CD4-positive, alpha-beta T cell treated with Interleukin-17A for 1 hour (primary cell): ENCODE measurements around the gene PYGO2.
A peak's percentile ranks its signal among the peaks of the same experiment; 100 is the strongest.

ENCODE experiments used
- DNase-seq: peaks from one replicate; pipeline ENCODE4 v3.0.0-alpha.2; 2020

The PYGO2 gene, protein sequence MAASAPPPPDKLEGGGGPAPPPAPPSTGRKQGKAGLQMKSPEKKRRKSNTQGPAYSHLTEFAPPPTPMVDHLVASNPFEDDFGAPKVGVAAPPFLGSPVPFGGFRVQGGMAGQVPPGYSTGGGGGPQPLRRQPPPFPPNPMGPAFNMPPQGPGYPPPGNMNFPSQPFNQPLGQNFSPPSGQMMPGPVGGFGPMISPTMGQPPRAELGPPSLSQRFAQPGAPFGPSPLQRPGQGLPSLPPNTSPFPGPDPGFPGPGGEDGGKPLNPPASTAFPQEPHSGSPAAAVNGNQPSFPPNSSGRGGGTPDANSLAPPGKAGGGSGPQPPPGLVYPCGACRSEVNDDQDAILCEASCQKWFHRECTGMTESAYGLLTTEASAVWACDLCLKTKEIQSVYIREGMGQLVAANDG

DNA sequence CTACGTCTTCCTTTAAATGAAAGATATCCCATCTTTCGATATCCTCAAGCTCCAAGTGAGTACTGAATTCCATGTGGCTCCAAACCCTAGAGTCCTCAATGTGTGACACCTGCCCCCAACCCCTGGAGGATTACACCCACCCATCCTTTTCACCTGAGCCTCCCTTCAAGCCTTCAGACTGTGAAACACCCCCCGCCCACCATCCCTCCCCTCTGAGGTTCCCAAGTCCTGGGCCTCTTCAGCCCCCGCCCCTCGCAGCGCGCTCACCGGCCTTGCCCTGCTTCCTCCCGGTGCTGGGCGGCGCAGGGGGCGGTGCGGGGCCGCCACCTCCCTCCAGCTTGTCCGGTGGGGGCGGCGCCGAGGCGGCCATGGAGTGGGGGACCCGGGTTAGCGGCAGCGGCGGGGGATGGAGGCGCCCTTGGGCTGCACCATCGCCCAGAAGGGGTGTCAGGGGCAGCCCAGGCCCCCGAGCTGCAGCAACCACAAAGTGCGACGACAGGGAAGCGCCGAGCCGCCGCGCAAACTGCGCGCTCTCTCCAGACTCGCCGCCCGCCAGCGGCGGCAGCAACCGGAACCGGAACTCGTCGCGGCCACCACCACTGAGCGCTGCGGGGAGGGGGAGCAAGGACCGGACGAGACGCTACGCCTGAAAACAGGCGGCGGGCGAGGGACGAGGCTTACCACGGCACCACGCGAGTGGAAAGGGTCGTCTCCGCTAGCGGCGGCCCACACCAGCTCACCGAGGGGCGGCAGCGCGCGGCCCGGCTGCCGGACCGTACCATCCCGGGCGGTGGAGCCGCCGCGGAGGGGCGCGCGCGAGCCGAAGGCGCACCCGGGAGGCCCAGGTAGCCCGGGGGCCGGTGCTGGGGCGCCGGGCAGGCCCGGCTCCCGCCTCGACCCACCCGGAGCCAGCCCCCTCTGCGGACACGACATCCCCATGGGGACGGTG lies at the start of gene PYGO2:
PYGO2 (minus strand) TSS at position 576 of the 949 bp plus-strand sequence; CDS start at position 370, 206 bp downstream.
- DNase-seq = peak; percentile 86

DNA sequence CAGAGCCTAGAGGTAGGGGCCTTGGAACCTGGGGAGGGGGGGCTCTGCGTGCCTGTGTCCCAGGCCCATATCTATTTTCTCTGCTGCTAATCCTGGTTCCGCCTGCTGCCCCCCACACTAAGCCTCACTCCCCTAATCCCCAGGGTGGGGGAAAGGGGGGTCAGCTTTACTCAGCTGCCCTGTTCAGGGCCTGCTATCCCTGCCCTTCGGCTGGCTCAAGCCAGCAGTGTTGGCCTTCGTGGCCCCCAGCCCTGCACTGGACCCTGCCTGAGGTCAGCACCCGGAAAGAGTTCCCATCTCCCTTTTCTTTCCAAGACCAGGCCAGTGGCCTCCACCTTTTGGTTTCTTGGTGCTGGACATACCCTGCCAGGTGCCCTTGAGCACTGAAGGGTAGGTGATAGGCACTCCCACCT lies 49.4 kb upstream of the PYGO2 start:
- no peak for DNase-seq

DNA sequence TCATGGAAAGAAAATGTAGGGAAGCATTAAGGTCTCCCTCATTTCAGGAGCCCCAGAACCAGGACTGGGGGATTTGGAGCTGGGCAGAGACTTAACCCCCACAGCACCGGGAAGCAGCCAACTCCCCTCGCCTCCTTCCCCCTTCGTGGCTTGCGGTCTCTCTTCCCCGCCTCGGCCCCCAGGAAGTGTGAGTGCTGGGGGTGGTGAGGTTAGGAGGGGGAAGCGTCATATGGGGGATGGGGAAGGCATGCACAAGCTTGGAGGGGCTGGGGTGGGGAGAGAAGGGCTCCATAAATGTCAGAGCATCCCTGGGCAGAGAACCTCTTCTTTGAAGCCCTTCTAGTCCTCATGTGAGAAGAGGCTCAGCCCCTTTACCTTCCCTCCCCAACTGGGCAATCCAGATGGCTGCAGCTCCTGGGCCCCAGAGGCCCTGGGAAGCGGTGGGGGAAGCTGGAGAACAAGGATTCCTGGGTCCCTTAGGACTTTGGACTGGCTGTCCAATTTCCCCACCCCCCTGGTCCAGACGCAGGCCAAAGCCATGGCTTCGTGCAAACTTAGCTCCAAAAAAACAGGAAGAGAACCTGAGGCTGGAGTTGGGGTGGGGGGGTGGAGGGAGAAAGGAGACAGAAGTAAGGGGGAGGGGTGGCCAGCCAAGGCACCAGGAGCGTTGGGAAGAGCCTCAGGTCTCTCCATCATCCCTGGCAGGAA lies 48.8 kb upstream of the PYGO2 start:
- peak; percentile 49 for DNase-seq

DNA sequence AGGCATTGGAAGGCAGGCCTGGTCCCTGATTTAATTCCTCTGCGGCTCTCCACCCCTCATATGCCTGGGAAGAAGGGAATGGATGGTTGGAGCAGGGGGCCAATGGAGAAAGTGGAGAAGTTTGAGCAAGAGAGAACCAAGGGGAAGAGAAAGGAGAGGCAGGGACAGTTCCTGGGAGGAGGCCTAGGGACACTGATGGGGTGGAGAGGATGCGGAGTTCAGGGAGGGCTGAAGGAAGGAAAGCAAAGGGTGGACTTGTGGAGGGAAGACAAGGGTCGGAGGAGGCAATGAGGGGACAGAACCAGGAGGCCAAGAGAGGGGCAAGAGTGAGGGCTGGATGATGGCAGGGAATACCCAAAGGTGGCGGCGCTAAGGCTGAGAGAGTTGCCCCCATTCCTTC lies 48.2 kb upstream of the PYGO2 start:
- no peak for DNase-seq

DNA sequence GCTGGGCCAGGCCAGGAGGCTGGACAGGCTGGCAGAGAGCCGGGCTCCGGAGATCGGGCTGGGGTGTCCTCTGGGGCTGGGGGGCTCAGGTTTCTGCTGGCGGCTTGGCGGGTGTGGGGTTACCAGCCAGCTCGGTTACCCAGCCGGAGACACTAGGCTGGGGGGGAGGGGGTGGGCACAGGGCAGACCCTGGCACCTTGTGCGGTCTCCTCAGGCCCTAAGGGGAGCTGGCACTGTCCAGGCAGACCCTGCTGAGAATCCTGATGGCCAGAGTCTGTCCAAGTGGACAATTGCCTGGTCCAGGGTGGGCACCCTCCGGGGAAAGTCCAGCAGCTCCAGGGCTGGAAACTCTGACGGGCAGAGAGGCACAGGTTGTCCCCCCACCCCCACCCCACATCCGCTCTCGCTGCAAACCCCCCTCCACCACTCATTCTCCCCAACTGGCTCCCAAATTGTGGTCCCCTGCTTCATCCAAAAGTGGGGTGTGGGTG lies 47.7 kb upstream of the PYGO2 start:
- DNase-seq = peak; percentile 14

DNA sequence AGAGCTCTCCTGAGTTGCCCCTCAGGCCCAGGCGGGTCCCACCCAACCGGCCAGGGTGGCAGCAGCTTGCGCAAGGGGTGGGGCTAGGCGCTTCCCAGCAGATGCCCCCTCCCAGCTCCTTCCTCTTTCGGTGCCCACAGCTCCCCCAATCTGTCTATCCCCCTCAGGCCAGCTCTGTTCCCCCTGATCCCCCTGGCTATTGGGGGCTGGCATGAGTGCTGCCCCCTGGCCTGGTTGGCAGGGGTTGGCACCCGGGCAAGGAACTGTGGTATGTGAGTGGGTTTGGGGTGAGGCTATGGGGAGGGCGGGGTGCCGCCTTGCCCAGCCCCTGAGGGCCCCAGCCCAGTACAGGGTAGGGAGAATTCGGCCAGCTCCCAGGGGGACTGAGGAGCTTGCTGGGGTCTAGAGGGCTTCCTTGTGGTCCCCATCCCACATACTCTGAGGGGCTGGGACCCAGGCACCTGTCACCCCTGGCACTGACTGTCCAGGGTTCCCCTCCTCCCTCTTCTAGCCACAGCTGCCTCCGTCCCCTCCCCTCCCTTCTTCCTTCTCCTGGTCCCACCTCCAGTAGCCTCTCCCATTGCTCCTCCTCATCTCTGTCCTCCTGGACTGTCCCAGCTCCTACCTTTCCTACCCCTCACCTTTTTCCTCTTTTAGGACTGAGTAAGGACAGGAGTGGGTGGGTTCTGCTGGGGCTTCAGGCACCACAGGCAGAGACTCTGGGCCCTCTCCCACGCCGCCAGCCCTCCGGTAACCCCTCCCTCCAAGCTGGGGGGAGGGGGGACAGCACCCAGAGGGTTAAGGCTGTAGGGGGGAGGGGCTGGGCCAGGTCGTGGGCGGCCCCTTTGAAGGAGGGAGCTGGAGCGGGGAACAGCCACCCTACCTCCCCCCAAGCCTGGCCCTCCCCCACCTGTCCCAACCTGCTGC lies 46.7 kb upstream of the PYGO2 start:
- DNase-seq = peak; percentile 39

DNA sequence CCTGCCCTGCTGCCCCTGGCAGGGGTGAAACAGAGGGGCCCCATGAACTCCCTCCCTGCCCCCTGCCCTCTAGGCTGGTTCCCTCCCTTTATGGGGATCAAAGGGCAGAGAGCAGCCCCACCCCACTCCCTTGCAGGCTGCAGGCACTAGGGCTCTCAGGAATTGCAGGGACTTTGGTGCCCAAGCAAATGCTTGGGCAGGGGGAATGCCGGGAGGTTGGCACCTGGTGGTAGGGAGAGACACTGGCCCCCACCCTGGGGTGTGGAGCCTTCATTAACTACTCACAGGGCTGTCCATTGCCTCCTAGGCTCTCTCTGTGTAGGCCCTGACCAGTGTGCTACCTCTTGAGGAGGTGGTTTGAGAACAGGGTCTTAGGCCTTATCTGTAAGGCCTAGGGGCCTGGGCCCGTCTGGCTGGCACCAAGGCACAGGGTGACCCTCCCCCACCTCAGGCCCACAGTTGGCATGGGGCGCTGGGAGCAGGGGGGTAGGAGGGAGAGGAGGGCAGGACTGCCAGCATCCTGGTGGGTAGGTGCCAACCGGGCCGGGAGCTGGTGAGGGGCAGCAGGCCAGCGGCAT lies 45.8 kb upstream of the PYGO2 start:
- no peak for DNase-seq

DNA sequence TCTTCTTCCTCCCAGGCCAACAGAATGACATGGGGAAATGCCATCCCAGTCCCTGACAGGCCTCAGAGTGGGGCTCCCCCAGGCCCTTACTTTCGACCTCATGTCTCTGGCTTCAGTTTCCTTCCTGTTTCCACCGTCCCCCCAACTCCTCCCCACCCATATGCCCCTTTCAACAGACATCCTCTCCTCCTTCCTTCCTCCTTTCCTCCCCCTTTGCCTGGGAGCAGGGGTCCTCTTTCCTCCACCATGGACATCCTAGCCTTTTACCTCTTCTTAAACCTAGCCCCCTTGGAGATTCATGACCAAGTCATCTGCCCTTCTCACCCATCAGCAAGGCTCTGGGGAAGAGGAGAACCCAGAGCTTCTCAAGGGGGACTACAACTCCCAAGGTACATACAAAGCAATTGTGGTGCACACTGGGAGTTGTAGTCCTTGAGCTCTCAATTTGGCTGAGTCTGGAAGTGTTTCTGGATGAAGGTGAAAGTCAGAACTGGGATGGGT lies 45.1 kb upstream of the PYGO2 start:
- peak; percentile 71 for DNase-seq

DNA sequence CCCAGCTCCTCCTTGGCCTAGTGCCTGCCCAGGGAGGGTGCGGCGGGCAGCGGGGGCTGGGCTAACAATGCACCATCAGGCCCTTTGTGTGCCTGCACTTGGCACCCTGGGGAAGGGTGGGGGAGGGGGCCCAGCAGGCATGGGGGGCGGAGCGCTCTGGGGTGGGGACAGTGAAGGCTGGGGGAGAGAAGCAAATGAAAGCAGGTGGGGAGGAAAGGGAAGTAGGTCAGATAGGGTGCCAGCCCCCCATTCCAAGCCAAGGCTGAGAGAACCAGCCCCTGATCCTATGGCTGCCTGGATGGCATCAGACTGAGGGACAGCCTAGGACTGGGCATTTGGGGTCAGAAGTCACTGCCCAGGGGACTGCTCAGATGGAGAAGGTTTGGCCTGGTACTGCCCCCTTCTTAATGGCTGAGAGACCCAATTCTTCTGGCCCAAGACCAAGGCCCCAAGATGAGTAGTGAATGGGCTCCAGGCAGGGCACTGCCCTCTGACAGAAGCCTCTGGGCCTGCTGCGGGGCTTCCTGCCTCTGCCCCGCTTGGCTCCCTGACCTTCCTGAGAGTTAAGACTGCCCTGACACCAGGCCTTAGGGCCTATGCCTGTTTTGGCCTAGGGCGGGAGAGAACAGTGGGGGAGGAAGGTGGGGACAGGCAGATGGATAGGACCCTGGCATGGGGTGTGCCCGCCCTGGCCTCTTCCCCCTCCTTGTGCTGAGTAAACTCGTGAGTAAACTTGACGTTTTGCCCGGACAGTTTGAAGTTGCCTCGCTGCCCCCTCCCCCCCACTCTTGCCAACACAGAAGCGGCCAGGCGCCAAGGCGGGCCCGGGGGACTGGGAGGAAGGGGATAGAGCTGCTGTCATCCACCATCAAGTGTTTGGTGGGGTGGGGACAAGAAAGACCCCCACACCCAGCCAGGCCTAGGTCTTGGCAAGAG lies 43.8 kb upstream of the PYGO2 start:
- DNase-seq = peak; percentile 62

DNA sequence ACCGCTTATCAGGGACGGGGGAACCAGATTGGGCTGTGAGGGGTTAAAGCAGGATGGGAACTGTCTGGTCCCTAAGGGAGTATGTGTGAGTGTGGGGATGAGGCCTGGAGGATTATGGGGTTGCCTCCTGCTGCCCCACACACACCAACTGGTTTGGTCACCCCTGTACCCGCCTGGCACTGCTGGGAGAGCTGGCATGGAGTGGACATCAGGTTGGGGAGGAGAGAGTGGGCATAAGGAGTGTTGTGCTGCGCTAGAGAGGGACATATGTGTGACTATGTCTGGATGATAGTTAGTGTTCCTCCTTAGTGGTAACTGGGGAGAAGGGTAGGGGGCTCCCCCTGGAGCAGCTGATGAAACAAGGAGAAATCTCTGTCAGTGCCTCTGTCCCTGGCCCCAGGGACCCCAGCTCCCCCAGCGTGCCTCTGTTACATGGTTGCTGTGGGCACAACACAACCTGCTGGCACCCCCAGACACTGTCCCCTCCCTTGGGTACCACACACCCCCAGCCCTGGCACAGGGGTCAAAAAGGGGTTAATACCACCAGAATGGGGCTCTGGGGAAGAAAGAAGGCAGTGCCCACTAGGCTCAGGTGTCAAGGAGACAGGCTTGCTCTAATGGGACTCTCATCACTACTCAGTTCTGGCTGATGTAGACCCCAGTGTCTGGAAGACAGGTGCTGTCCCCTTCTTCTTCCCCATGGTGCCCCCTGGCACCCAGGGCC lies 42.9 kb upstream of the PYGO2 start:
- no peak for DNase-seq

DNA sequence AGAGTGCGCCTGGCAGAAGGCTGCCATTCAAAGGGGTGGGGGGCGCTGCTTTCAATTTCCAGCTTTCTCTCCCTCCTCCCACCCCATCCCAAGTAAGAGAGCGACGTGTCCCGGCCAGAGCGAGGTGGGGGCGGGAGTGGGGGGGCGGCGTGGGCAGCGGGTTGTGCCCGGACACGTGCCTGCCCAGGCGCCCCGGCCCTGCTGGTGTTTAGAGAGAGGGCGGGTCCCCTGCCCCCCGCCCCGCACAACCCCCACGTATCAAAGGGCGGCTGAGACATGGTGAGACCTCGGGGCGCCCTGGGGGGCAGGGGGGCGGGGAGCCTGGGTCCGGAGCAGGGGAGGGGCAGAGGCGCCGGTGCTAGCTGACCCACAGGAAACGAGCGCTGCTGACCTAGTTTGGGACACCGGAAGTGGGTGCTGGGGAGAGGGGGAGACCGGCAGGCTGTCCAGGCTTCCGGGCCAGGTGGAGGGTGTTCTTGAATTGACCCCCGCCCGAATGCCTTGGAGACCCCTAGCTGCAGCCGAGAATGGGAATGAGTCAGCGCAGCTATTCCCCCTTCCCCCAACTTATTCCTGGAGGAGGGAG lies 42.3 kb upstream of the PYGO2 start:
- no peak for DNase-seq

DNA sequence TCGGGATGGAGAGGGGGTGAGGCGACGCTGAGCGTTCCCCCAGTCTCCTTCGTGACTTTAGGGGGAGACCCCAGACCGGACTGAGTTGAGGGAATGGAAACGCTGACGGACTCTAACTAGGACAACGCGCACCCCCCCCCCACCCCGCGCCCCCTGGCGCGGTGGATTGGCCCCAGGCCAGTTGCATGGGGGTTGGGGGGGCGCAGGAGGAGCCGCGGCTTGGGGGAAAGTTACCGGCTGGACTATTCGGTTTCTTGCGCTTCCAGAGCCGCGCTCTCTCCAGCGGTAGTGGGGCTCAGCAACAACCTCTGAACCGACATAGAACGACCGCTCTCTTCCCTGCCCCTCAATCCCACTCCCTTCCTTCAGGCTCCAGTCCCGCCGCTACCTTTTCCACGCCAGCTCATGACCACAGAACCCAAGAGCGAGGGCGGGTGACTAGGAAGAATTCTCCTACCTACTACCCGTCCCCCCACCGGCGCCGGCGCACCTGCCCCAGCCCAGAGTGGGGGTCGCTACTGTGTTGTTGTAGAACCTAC lies 41.7 kb upstream of the PYGO2 start:
- DNase-seq = no peak

DNA sequence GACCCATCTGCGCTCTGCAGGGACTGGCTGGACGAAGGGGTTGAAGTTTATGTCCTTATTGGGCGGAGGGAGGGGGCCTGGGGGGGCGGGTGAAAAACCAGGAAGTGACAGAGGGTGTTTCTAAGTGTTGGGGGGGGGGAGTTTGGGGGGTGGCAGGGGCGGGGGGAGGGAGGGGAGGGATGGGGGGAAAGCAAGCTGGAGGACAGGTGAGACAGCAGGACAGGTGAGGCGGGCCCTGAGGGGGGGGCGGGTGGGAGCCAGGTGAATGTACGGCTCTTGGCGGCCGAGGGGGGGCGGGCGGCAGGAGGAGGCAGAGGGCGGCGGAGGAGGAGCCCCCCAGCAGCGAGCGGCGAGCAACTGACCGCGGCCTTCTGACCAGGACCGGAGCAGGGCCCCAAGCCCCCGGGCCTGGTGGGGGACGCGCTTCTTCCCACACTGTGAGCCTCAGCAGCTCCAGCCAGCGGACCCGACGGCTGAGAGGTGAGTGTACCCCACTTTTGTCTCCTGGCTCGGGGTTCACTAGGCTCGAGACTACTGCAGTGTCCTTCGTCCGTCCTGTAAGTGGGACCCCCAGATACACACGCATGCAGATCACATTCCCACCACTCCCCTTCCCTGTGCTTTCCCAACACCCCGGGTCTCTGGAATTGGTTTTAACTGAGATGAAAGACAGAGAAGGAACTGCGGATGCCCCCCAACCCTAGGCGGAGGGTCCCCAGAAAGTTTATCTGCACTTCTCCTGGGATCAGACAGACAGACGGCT lies 41.1 kb upstream of the PYGO2 start, which contains the start of gene ZBTB7B:
ZBTB7B (plus strand) TSS at position 339 of the 763 bp plus-strand sequence. CDS start 11,859 bp downstream, outside the sequence.
- DNase-seq = no peak

DNA sequence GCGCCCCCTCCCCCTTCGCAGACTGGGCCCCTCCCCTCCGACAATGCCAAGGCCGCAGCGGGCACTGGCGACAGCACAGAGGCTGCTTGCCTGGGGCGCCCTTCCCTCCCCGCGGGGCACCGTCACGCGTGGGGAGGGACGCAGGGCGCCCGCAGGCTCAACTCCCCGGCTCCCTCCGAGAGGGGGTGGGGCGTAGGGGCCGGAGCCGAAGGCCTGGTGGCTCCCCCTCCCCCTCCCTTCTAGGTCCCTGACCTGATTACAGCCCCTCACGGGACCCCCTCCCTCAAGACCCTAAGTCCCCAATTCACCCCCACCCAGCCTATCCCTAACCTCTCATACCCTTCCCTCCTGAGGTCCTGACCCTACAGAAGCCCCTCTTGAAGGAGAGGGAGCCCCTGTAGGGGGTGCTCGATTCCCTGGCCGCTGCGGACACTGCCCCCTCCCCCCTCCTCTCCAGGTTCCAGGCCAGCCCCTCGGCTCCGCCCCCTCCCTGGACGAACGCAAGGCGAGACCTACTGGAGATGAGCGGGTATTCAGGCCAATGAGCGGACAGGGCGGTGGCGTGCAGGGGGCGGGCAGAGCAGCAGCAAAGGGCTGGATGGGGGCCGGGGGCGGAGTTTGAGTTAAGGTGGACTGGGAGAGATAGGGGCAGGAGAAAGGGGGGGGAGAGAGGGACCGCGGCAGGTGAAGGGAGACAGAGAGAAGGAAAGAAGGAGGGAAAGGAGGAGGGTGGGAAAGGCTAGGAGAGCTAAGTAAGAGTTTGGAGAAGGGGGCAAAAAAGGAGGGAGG lies 40.3 kb upstream of the PYGO2 start:
- DNase-seq = peak; percentile 98

DNA sequence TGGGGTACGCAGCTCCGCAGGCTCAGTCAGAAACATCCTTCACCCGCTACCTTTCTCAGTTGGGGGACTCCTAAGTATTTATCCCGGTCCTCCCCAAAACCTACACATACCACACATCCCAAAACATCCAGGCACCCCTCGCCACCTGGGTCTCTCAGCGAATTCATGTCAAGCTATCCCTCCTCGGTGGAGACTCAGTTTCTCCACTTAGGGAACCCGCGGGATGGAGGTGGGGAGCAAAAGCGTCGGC lies 39.8 kb upstream of the PYGO2 start:
- no peak for DNase-seq

DNA sequence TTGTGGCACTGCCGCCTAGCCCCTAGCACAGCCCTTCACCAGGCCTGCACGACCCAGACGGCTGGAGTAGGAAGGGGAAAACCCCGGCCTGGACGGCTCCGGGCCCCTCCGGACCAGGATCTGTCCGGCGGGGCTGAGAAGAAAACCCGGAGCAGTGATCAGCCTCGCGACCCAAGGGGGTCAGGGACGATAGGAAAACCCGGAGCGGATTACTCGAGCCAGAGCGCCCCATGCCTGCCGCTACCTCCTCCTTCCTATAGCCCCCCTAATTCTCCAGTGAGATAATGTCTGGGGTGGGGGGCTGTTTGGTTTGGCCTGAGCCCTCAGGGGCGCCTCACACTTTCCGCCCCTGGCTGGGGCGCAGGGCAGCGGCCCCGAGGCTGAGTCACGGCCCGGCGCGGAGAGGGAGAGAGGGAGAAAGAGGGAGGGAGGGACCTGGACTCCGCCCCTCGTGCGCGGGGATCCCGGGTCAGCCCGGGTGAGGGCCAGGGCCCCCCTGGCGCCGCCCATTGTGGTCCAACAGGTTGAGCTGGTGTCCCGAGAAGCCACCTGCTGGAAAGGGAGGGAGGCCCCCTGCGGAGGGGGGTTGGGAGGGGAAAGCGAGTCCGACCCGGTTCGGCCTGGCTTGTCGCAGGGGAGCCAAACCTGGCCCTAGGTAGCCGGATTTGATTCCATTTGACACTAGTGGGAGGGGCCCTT lies 39.3 kb upstream of the PYGO2 start:
- DNase-seq = peak; percentile 83

DNA sequence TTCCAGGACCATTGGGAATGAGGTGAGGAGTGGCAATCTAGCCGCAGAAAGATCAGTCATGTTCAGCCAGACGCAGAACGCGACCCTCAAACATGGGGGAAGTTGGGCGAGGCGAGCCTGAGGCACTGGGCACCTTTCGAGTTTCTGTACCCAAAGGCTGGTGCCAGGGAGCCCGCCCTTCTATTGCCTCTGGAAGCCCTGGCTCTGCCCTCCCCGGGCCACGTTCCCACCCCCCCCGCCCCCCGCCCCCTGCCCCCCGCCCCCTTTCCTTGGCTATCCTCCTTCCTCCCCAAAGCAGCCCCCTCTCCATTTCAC lies 38.8 kb upstream of the PYGO2 start:
- no peak for DNase-seq
